ENCODE results near the gene LMAN2L. TPM values are rescaled to one million over a fixed set of nuclear protein-coding genes. Genes with fewer than 3 reads are reported as not detected.

Gene LMAN2L
- total and polyA plus RNA-seq, 2 of the 8 experiments (the other 6 are each of a cell fraction or from before 2014, with no cell fraction given) = 14.3 to 17.6 TPM

DNA sequence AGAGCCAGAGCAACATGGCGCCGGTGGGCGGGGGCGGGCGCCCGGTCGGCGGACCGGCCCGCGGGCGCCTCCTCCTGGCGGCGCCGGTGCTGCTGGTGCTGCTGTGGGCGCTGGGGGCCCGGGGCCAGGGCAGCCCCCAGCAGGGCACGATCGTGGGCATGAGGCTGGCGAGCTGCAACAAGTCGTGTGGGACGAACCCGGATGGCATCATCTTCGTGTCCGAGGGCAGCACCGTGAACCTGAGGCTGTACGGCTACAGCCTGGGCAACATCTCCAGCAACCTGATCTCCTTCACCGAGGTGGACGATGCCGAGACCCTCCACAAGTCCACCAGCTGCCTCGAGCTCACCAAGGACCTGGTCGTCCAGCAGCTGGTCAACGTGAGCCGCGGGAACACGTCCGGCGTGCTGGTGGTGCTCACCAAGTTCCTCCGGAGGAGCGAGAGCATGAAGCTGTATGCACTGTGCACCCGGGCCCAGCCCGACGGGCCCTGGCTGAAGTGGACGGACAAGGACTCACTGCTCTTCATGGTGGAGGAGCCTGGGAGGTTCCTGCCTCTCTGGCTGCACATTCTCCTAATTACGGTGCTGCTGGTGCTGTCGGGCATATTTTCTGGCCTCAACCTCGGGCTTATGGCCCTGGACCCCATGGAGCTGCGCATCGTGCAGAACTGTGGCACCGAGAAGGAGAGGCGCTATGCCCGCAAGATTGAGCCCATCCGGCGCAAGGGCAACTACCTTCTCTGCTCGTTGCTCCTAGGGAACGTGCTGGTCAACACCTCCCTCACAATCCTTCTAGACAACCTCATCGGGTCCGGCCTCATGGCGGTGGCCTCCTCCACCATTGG is 21.3 kb upstream of the LMAN2L start (continued):
- TF ChIP-seq CBX8 (IDR thresholded peaks at IDR 0.05; ENCODE audit: borderline replicate concordance, low read depth, low read length) (no peak), SAP30 (IDR thresholded peaks at IDR 0.05; ENCODE audit: insufficient read depth, insufficient replicate concordance, low read length) (no peak), SIX5 (IDR thresholded peaks at IDR 0.05; ENCODE audit: low read depth, low read length) (no peak), MAFK (IDR thresholded peaks at IDR 0.05; ENCODE audit: low read depth, low read length) (no peak), RXRA (IDR thresholded peaks at IDR 0.05; ENCODE audit: insufficient read depth, low read depth, low read length) (no peak), ZNF274 (IDR thresholded peaks at IDR 0.05; ENCODE audit: borderline replicate concordance, extremely low read depth, low read length) (no peak), SIRT6 (IDR thresholded peaks at IDR 0.05; ENCODE audit: low read length) (no peak), BCL11A (IDR thresholded peaks at IDR 0.05; ENCODE audit: low read depth in 2 of 2, low read length in 2 of 2) (no peak), CTBP2 (IDR thresholded peaks at IDR 0.05; ENCODE audit: borderline replicate concordance, insufficient read depth, insufficient read length, low read length) (no peak), SP1 (IDR thresholded peaks at IDR 0.05; ENCODE audit: low read depth, low read length) (no peak), KDM5A (IDR thresholded peaks at IDR 0.05; ENCODE audit: low read length) (no peak), HDAC6 (IDR thresholded peaks at IDR 0.05; ENCODE audit: low read depth, low read length) (no peak), RNF2 (IDR thresholded peaks at IDR 0.05; ENCODE audit: borderline replicate concordance, low read depth, low read length, missing control alignments, poor library complexity, severe bottlenecking) (no peak), ASH2L (IDR thresholded peaks at IDR 0.05; ENCODE audit: low read length) (no peak), CBX5 (IDR thresholded peaks at IDR 0.05; ENCODE audit: low read depth, low read length) (no peak), RAD21 (IDR thresholded peaks at IDR 0.05 in 1 of 2, conservative IDR thresholded peaks at IDR 0.05 in 1 of 2; ENCODE audit: low read depth in 2 of 2, low read length in 2 of 2) (peak in 1 of 2 experiments; percentile 45; a peak in 1 of 4 replicates)
- TF ChIP-seq, protein P1, sequence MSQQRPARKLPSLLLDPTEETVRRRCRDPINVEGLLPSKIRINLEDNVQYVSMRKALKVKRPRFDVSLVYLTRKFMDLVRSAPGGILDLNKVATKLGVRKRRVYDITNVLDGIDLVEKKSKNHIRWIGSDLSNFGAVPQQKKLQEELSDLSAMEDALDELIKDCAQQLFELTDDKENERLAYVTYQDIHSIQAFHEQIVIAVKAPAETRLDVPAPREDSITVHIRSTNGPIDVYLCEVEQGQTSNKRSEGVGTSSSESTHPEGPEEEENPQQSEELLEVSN (IDR thresholded peaks at IDR 0.05) = no peak

Measured in H1 (cell line).